Measurements from ENCODE around the gene TECPR2. TPM values are rescaled to one million over a fixed set of nuclear protein-coding genes. Genes with fewer than 3 reads are reported as not detected.
A peak's percentile ranks its signal among the peaks of the same experiment; 100 is the strongest.

The TECPR2 gene
- total RNA-seq, 3 donors from 2014 or later, result 19.8 to 25.2 (median 19.9) TPM

DNA sequence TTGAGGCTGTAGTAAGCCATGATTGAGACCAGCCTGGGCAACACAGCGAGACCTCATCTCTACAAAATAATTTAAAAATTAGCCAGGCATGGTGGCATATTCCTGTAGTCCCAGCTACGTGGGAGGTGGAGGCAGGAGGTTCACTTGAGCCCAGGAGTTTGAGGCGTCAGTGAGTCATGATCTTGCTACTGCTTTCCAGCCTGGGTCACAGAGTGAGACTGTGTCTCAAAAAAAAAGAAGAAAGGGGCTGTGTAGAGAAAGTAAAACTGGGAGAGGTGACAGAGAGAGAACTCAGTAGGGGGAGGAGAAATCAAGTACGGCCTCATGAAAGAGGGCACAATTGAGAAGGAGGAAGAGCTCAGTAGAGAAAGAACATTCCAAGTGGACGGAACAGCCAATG is 12.4 kb downstream of the TECPR2 start:
- Histone ChIP-seq H3K4me3 (no peak overlapping the region), H3K36me3 (no peaks in the 10 kb centered on the region), H3K27me3 (no peaks in the 10 kb centered on the region), H3K27ac (no peak overlapping the region), H3K4me1 (no peaks in the 10 kb centered on the region), H3K9me3 (no peaks in the 10 kb centered on the region)
- TF ChIP-seq, protein P1, sequence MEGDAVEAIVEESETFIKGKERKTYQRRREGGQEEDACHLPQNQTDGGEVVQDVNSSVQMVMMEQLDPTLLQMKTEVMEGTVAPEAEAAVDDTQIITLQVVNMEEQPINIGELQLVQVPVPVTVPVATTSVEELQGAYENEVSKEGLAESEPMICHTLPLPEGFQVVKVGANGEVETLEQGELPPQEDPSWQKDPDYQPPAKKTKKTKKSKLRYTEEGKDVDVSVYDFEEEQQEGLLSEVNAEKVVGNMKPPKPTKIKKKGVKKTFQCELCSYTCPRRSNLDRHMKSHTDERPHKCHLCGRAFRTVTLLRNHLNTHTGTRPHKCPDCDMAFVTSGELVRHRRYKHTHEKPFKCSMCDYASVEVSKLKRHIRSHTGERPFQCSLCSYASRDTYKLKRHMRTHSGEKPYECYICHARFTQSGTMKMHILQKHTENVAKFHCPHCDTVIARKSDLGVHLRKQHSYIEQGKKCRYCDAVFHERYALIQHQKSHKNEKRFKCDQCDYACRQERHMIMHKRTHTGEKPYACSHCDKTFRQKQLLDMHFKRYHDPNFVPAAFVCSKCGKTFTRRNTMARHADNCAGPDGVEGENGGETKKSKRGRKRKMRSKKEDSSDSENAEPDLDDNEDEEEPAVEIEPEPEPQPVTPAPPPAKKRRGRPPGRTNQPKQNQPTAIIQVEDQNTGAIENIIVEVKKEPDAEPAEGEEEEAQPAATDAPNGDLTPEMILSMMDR (IDR thresholded peaks at IDR 0.05), result no peak
- TF ChIP-seq POLR2A (IDR thresholded peaks at IDR 0.05) (no peak), POLR2AphosphoS5 (IDR thresholded peaks at IDR 0.05) (no peak)
- intact Hi-C loops (cut with DNase I; ENCODE audit: low total_unique reads), result no loop called here
- no peak for DNase-seq (ENCODE audit: low spot score in 2 of 2)

DNA sequence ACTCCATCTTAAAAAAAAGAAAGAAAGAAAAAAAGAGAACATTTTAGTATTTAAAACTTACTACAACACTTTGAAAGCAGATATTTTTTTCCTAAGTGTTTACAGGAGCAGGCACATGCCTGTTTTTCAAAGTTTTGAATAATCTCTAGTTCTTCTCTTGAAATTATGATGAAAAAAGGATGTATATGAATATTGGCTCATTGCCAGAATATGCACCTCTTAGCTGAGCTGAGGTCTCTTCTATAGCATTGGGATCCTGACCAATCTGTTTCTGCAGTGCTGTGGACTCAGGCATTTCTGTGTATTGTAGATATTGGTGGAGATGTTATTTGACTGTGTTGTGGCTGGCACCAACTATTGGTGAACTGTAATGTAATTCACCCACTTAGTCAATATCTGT is 15.0 kb downstream of the TECPR2 start:
- no peak for DNase-seq (ENCODE audit: low spot score in 2 of 2)
- Histone ChIP-seq H3K36me3 (no peaks in the 10 kb centered on the region), H3K27me3 (no peaks in the 10 kb centered on the region), H3K4me1 (no peaks in the 10 kb centered on the region), H3K27ac (no peak overlapping the region), H3K9me3 (no peaks in the 10 kb centered on the region), H3K4me3 (no peak overlapping the region)
- intact Hi-C loops (cut with DNase I; ENCODE audit: low total_unique reads), result no loop called here
- no peak for TF ChIP-seq POLR2A (IDR thresholded peaks at IDR 0.05)

DNA sequence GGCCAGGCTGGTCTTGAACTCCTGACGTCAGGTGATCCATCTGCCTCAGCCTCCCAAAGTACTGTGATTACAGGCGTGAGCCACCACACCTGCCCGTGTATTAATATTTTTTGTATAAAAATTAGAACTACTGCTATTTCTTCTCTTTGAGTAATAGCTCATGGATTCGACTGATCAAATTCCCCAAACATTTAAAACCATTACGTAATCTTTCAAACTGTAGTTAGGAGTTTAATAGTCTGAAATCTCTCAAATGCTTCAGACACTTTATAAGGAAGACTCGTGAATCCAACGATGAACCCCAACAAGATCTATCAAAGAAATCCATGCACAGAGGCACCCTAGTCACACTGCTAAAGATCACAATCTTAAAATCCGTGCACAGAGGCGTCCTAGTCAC is 16.1 kb downstream of the TECPR2 start:
- TF ChIP-seq POLR2A (IDR thresholded peaks at IDR 0.05), result no peak
- TF ChIP-seq POLR2AphosphoS5 (IDR thresholded peaks at IDR 0.05), result no peak
- TF ChIP-seq, protein P1 (IDR thresholded peaks at IDR 0.05), result no peak

DNA sequence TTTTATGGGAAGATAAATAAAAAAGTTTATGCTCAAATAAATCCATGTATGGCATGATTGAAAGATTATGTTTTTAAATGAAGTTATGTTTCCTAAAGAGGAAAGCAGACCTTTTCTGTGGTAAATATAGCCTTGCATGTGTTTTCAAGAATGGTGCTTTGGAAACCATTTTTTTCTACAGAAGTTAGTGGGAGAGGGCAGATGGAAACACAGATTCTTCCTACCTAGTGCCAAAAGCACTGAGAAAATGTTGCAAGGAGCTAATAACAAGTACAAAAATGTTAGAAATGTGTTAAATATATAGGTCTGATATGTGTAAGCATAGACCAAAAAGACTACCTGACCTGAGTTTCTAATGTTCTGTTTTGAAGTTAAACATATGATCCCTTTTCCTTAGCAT is 24.3 kb downstream of the TECPR2 start:
- intact Hi-C loops (cut with DNase I; ENCODE audit: low total_unique reads), result no loop called here

More for the DNA sequence above, 16.1 kb downstream of the TECPR2 start:
- H3K27me3 ChIP-seq, result no peaks in the 10 kb centered on the region
- H3K27ac ChIP-seq, result no peak overlapping the region
- DNase-seq (ENCODE audit: low spot score in 2 of 2), result no peak
- intact Hi-C loops (cut with DNase I; ENCODE audit: low total_unique reads), result no loop called here
- H3K4me3 ChIP-seq, result no peak overlapping the region
- H3K36me3 ChIP-seq, result no peaks in the 10 kb centered on the region
- no peaks in the 10 kb centered on the region for H3K9me3 ChIP-seq
- H3K4me1 ChIP-seq, result no peaks in the 10 kb centered on the region

DNA sequence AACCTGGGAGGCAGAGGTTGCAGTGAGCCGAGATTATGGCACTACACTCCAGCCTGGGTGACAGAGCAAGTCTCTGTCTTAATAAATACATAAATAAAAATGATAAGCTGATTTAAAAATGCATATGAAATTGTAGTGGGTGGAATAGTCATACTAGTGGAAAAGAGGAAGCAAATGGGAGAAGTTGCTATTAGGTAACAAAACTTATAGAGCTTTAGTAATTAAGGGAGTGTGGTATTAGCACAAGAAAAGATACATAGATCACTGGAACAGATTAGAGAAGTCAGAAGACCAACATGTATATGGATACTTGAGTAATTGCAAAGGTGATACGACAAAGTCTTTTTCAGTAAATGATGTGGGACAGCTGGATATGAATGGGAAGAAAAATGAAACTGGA is 26.5 kb downstream of the TECPR2 start:
- no peaks in the 10 kb centered on the region for H3K27me3 ChIP-seq
- intact Hi-C loops (cut with DNase I; ENCODE audit: low total_unique reads), result no loop called here
- no peaks in the 10 kb centered on the region for H3K36me3 ChIP-seq
- H3K4me3 ChIP-seq, result no peak overlapping the region
- no peak for DNase-seq (ENCODE audit: low spot score in 2 of 2)
- peaks cover 0 to 7% of the 10 kb centered on the region in 2 donors for H3K4me1 ChIP-seq
- H3K27ac ChIP-seq, result peak overlapping the region; percentile 81 to 82
- TF ChIP-seq POLR2AphosphoS5 (IDR thresholded peaks at IDR 0.05) (no peak), POLR2A (IDR thresholded peaks at IDR 0.05) (no peak)
- TF ChIP-seq, protein P1 (IDR thresholded peaks at IDR 0.05), result no peak
- H3K9me3 ChIP-seq, result no peaks in the 10 kb centered on the region

More for the DNA sequence above, 24.3 kb downstream of the TECPR2 start:
- Histone ChIP-seq H3K4me3 (no peak overlapping the region), H3K9me3 (no peaks in the 10 kb centered on the region), H3K36me3 (no peaks in the 10 kb centered on the region), H3K4me1 (peaks cover 0 to 7% of the 10 kb centered on the region in 2 donors), H3K27me3 (no peaks in the 10 kb centered on the region), H3K27ac (peak overlapping the region in 1 of 2 donors; percentile 25)
- DNase-seq (ENCODE audit: low spot score in 2 of 2), result no peak
- TF ChIP-seq, protein P1 (IDR thresholded peaks at IDR 0.05), result no peak
- TF ChIP-seq POLR2A (IDR thresholded peaks at IDR 0.05) (no peak), POLR2AphosphoS5 (IDR thresholded peaks at IDR 0.05) (no peak)

Data from breast epithelium (tissue), 4 donors.